Spleen (tissue), 11 donors: ENCODE results near the gene STXBP6. TPM values are rescaled to one million over a fixed set of nuclear protein-coding genes. Genes with fewer than 3 reads are reported as not detected.

Source experiments
- DNase-seq: peaks from one replicate; pipeline ENCODE4 v3.0.0-alpha.2; 2020
- H3K27ac ChIP-seq, 8 donors: fragments of 200-600 bp; sonication (generic) in 7 of 8; 1 replicate in 4 of 8; 2 replicates in 4 of 8; pipeline versions ENCODE4 v1.5.0 to v1.8.0; 2016 to 2021; ENCODE audit warnings: inconsistent platforms in 4 of 8, mild to moderate bottlenecking in 4 of 8, moderate library complexity in 1 of 8
- H3K27me3 ChIP-seq, 7 donors: fragments of 200-600 bp; sonication (generic) in 6 of 7; replicated peaks in 1 of 7; 1 replicate in 4 of 7; 2 replicates in 3 of 7; pipeline versions ENCODE4 v1.5.0 to v1.8.0; 2016 to 2021; ENCODE audit warnings: inconsistent platforms in 3 of 7, mild to moderate bottlenecking in 1 of 7
- H3K36me3 ChIP-seq, 6 donors: fragments of 200-600 bp; sonication (generic) in 5 of 6; 1 replicate in 4 of 6; 2 replicates in 2 of 6; pipeline versions ENCODE4 v1.5.0 to v1.8.0; 2016 to 2021; ENCODE audit warnings: inconsistent platforms in 2 of 6
- H3K4me1 ChIP-seq, 6 donors: fragments of 200-600 bp; sonication (generic) in 5 of 6; 1 replicate in 3 of 6; 2 replicates in 3 of 6; pipeline versions ENCODE4 v1.5.0 to v1.8.0; 2016 to 2021; ENCODE audit warnings: inconsistent platforms in 3 of 6
- H3K4me3 ChIP-seq, 8 donors: fragments of 200-600 bp; sonication (generic) in 7 of 8; 1 replicate in 4 of 8; 2 replicates in 4 of 8; pipeline versions ENCODE4 v1.5.0 to v1.8.0; 2016 to 2021; ENCODE audit warnings: inconsistent platforms in 4 of 8, mild to moderate bottlenecking in 4 of 8, moderate library complexity in 2 of 8
- H3K9me3 ChIP-seq, 8 donors: fragments of 200-600 bp; sonication (generic) in 7 of 8; 1 replicate in 4 of 8; 2 replicates in 4 of 8; pipeline versions ENCODE4 v1.5.0 to v1.8.0; 2016 to 2021; ENCODE audit warnings: inconsistent platforms in 4 of 8
- POLR2A ChIP-seq, 3 donors: fragments of 450-650 bp; IDR thresholded peaks; one replicate each; pipeline ENCODE4 v1.5.1; 2017; ENCODE audit warnings: antibody characterized with exemption in 3 of 3, mild to moderate bottlenecking in 1 of 3
- POLR2AphosphoS5 ChIP-seq, 3 donors: sonication (generic); formaldehyde crosslinking; IDR thresholded peaks; one replicate each; pipeline ENCODE4 v1.5.1; 2017; ENCODE audit warnings: antibody characterized with exemption in 3 of 3
- WGBS, 5 donors: extraction: QIAGEN DNeasy Blood & Tissue Kit in 3 of 5; methylation state at CpG; one replicate each; pipeline versions ENCODE4 v1.1.5 to v1.1.7; 2013 to 2018; 5-methylcytosine and 5-hydroxymethylcytosine counted together
- intact Hi-C: fragments of 100-400 bp; cut with DNase I; formaldehyde crosslinking; loops from one replicate; pipeline ENCODE4 v1.15.0; 2023; ENCODE audit warnings: low total_unique reads
- polyA plus RNA-seq, 3 donors: library from polyadenylated mRNA; stranded (reverse); fragments of 200-250 nt; gene quantifications; one replicate each; pipeline ENCODE4 v1.2.1, GENCODE V29; 2013
- total RNA-seq, 7 donors: library from RNA; depleted of rRNA in 3 of 7; stranded (reverse); fragments of >200 nt in 3 of 7; fragmentation: NEBNext Ultra II Directional in 4 of 7; extraction: Animal tissue kit (Norgen Biotek cat#: 25700) in 4 of 7; gene quantifications; one replicate each; pipeline versions ENCODE4 v1.1.0 to v1.2.1, GENCODE V29; 2016 to 2021
- TF ChIP-seq, protein P1 (sequence below), 11 experiments: fragments of 200-600 bp in 7 of 11; fragments of 450-650 bp in 4 of 11; sonication (generic) in 4 of 11; IDR thresholded peaks in 8 of 11; conservative IDR thresholded peaks in 3 of 11; 1 replicate in 7 of 11; 2 replicates in 4 of 11; pipeline versions ENCODE4 v1.4.0 to v1.8.0; 2016 to 2021; ENCODE audit warnings: antibody characterized with exemption in 11 of 11, inconsistent platforms in 4 of 11, mild to moderate bottlenecking in 1 of 11
- donor health status: healthy with polysubstance abuse.
- donor health status: DM: no; HTN: no; CAD: no; lungs with moderate emphysema.
- donor health status: DM: no; HTN: no; CAD: no.
- donor health status: Bipolar disorder and iron deficiency.
- donor health status: healthy.
- donor health status: DM: no; HTN: no; CAD: no.
- donor health status: DM: yes; HTN: yes; CAD: no.

Gene STXBP6
- total and polyA plus RNA-seq, 10 donors = 0.76 to 1.4 (median 0.87) TPM

GRCh38 chr14:25039933-25040332, 10.0 kb downstream of the STXBP6 start:
- TF ChIP-seq POLR2AphosphoS5 (IDR thresholded peaks at IDR 0.05) (no peak), POLR2A (IDR thresholded peaks at IDR 0.05) (no peak)
- TF ChIP-seq, protein P1, sequence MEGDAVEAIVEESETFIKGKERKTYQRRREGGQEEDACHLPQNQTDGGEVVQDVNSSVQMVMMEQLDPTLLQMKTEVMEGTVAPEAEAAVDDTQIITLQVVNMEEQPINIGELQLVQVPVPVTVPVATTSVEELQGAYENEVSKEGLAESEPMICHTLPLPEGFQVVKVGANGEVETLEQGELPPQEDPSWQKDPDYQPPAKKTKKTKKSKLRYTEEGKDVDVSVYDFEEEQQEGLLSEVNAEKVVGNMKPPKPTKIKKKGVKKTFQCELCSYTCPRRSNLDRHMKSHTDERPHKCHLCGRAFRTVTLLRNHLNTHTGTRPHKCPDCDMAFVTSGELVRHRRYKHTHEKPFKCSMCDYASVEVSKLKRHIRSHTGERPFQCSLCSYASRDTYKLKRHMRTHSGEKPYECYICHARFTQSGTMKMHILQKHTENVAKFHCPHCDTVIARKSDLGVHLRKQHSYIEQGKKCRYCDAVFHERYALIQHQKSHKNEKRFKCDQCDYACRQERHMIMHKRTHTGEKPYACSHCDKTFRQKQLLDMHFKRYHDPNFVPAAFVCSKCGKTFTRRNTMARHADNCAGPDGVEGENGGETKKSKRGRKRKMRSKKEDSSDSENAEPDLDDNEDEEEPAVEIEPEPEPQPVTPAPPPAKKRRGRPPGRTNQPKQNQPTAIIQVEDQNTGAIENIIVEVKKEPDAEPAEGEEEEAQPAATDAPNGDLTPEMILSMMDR (IDR thresholded peaks at IDR 0.05 in 8 of 11, conservative IDR thresholded peaks at IDR 0.05 in 3 of 11) = no peak
- H3K9me3 ChIP-seq = no peaks in the 10 kb centered on the region
- no peak overlapping the region for H3K4me3 ChIP-seq
- H3K36me3 ChIP-seq = no peaks in the 10 kb centered on the region
- DNase-seq = no peak
- no peak overlapping the region for H3K27ac ChIP-seq
- no peaks in the 10 kb centered on the region for H3K4me1 ChIP-seq
- WGBS, 5 donors = 84 to 97% (median 93%) methylated on average over 5 of the region's 5 CpGs
- intact Hi-C loops = no loop called here
- H3K27me3 ChIP-seq = peaks cover 0 to 16% (median 0%) of the 10 kb centered on the region in 7 donors

- intact Hi-C loops = no loop called here
- 78 to 88% (median 82%) methylated on average over 4 of the region's 4 CpGs for WGBS, 5 donors
- Histone ChIP-seq H3K9me3 (no peaks in the 10 kb centered on the region), H3K36me3 (no peaks in the 10 kb centered on the region), H3K27ac (no peak overlapping the region), H3K27me3 (peaks cover 0 to 1% (median 0%) of the 10 kb centered on the region in 7 donors), H3K4me3 (no peak overlapping the region), H3K4me1 (no peaks in the 10 kb centered on the region)
- TF ChIP-seq POLR2A (IDR thresholded peaks at IDR 0.05) (no peak), POLR2AphosphoS5 (IDR thresholded peaks at IDR 0.05) (no peak)
- TF ChIP-seq, protein P1 (IDR thresholded peaks at IDR 0.05 in 8 of 11, conservative IDR thresholded peaks at IDR 0.05 in 3 of 11) = no peak
- DNase-seq = no peak
Observed at GRCh38 chr14:25038044-25038668, 11.8 kb downstream of the STXBP6 start.

DNA sequence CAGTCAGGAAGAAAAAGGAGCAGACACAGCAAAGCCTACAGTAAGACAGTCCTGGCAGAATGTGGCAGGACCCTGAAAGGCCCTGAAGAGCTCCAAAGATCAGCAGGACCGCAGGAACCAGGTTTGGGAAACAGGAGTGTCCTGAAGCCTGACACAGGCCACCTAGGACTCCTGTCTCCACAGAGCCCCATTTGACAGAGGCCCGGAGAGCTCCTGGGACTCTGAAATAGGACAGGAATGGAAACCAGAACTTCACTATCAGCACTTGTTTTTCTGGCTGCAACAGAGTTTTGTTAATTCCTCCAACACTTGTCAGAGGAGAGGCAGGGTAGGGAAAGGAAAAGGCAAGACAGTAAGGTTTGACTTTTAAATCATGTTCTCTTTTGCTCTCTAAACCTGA, 12.9 kb downstream of the STXBP6 start:
- DNase-seq = no peak
- WGBS, 5 donors = 75 to 90% (median 85%) methylated on average over 2 of the region's 2 CpGs
- H3K9me3 ChIP-seq = no peaks in the 10 kb centered on the region
- H3K4me3 ChIP-seq = no peak overlapping the region
- no peaks in the 10 kb centered on the region for H3K4me1 ChIP-seq
- H3K36me3 ChIP-seq = no peaks in the 10 kb centered on the region
- TF ChIP-seq POLR2AphosphoS5 (IDR thresholded peaks at IDR 0.05) (no peak), POLR2A (IDR thresholded peaks at IDR 0.05) (no peak)
- TF ChIP-seq, protein P1 (IDR thresholded peaks at IDR 0.05 in 8 of 11, conservative IDR thresholded peaks at IDR 0.05 in 3 of 11) = no peak
- H3K27ac ChIP-seq = no peak overlapping the region
- no peaks in the 10 kb centered on the region for H3K27me3 ChIP-seq
- intact Hi-C loops = no loop called here

DNA sequence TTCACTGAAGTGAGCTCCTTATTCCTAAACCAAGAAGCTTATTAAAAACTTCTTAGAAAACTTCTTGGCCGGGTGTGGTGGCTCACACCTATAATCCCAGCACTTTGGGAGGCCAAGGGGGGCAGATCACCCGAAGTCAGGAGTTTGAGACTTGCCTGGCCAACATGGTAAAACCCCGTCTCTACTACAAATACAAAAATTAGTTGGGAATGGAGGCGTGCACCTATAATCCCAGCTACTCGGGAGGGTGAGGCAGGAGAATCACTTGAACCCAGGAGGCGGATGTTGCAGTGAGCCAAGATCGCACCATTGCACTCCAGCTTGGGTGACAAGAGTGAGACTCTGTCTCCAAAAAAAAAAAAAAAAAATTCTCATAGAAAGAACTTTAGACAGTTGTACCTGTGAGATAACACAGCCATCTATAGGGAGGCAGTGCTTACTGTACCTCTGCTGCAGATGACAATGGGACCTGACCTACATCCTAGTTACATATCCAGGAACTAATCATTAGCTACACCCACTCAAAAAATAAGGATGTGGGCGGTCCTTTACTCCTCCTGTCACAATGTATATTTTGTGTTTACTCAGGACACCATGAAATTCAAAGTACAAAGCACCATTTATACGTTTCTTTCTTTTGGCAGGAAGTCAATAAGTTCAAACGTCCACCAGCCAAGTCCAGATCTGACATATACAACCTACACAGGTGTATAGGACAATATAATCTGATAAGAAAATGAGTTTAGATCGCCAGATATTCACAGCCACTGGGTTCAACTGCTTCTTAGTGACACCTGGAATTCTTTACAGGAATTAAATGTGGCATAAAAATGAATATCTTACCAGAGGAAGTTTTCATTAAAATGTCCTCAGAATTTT, 14.9 kb downstream of the STXBP6 start:
- no peak for TF ChIP-seq POLR2AphosphoS5 (IDR thresholded peaks at IDR 0.05)
- TF ChIP-seq, protein P1 (IDR thresholded peaks at IDR 0.05 in 8 of 11, conservative IDR thresholded peaks at IDR 0.05 in 3 of 11) = no peak
- no peak for TF ChIP-seq POLR2A (IDR thresholded peaks at IDR 0.05)
- DNase-seq = no peak
- 78 to 86% (median 82%) methylated on average over 11 of the region's 11 CpGs for WGBS, 5 donors
- intact Hi-C loops = no loop called here
- Histone ChIP-seq H3K4me1 (no peaks in the 10 kb centered on the region), H3K27ac (no peak overlapping the region), H3K36me3 (no peaks in the 10 kb centered on the region), H3K4me3 (no peak overlapping the region), H3K27me3 (no peaks in the 10 kb centered on the region), H3K9me3 (no peaks in the 10 kb centered on the region)
